Smooth muscle cell of the brain vasculature (primary cell): ENCODE measurements around the gene GREB1L.
"Not testable (repeated sequence)": the region's sequence is repeated elsewhere in the genome, so short reads cannot be mapped to it uniquely, and the experiment has no call there.

Source experiments
- DNase-seq: peaks from one replicate; pipeline ENCODE4 v3.0.0-alpha.2; 2012; ENCODE audit warnings: low read depth, low spot score

GREB1L gene

GRCh38 chr18:21306368-21306767, 64.3 kb downstream of the GREB1L start:
- no peak for DNase-seq

DNA sequence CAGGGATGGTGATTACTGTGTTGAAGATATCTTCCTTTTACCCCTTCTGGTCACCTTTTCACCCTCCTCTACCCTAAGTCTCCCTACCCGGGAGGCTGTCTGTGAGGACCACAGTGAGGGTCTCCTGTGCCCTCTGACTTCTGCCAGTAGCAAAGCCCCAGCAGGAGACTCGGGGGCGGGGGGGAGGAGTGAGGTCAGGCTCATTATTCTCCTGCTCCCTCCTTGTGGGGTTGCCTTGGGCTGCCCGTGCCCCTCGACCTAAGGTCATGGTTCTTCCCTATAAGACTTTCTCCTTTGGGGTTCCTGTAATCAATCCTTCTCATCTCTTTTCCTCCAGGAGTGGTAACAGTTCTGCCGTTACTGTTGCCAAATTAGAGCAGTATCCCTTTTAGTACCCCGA, 65.5 kb downstream of the GREB1L start:
- no peak for DNase-seq

GRCh38 chr18:21309248-21309647, 67.2 kb downstream of the GREB1L start:
- DNase-seq, result no peak

- DNase-seq, result not testable (repeated sequence)
These were observed 69.9 kb downstream of the GREB1L start for GRCh38 chr18:21311980-21312379.

DNA sequence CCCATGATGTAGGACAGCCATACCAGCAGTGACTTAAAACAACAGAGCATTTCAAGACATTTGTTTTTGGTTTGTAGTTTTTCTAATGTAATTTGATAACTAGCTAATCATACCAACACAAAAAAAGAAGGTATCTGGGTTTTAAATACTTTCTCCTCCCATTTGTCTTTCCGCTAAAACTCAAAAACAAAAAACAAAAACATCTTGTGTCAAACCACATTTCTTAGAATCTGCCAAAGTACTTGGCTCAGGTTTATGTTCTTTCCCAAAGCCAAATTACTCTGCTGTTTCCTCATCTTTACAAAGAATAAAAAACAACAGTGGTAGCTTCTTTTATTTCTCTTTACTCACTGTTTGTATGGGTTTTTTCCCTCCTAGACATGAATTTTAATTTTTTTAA, 71.5 kb downstream of the GREB1L start:
- DNase-seq, result no peak

DNA sequence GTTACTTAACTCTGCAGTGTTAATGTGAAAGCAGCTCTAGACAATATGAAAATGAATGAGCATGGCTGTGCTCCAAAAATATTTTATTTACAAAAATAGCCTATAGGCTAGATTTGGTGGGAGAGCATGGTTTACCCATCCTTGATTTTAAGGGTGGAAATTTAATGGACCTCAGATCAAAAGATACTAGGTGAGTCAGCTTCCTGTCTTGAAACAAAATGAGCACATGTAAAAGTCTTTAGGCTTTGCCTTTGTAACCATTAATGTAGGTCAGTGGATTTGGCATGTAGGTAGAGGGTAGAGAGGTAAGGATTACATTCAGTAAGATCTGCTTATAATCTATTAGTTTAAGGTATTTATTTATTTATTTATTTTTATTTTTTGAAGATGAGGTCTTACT, 72.7 kb downstream of the GREB1L start:
- no peak for DNase-seq

GRCh38 chr18:21315126-21315525, 73.1 kb downstream of the GREB1L start:
- not testable (repeated sequence) for DNase-seq

DNA sequence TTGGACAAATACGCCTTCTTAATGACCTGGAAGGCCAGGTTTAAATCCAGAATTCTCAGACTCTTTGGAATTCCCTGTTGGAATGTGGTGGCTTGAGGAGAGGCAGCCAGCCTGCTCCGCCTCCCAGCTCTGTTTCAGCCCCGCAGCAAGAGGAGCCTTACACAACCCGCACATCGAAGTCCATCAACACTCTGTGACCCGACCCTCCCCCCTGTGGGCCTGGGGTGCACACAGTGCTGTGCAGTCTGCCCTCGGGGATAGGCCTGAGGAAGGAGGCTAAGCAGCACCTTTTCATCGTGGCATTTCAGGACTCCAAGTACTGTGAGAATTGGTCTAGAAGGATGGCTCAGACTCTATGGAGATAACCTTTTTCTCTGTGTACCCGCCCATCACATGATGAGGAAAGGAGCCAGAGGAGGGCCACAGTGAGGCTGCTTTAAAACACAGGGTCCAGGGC, 73.7 kb downstream of the GREB1L start:
- no peak for DNase-seq

DNA sequence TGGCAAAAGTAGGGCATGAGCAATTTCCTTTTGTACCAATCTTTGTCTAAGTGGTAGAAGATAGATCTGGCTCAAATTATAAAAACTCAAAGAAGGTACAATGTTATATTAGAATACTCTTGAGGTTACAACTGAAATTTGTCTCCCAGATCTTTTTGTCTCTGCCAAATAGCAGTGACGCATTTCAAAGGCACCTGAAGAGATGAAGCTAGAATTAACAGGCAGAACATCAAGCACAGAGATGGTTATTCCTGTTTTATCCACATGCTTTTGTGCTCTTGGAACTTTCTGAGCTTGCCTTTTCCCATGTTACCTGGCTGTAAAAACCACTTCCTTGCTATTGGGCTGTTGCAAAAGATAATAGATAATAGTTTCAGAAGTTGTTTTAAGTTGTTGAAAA, 74.3 kb downstream of the GREB1L start:
- DNase-seq, result no peak

DNA sequence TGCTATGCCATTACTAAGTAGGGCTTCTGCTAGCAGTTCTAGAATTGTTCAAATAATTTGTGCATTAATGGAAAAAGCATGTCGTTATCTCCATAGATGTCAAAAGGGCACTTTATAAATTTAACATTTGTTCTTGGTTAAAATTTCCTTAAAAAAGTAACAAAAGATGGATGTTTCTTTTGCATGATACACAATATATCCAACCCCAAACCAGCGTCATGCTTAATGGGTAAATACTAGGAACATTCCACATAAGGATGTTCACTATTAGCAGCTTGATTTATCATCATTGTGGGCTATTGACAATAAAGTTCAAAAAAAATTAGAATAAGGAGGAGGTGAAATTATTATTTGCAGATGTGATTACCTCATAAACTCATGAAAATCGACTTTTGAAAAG, 79.7 kb downstream of the GREB1L start:
- DNase-seq, result no peak

- DNase-seq, result no peak
These were observed 85.1 kb downstream of the GREB1L start for GRCh38 chr18:21327101-21327500.

GRCh38 chr18:21330122-21330701, 88.2 kb downstream of the GREB1L start:
- DNase-seq, result peak; percentile 18

DNA sequence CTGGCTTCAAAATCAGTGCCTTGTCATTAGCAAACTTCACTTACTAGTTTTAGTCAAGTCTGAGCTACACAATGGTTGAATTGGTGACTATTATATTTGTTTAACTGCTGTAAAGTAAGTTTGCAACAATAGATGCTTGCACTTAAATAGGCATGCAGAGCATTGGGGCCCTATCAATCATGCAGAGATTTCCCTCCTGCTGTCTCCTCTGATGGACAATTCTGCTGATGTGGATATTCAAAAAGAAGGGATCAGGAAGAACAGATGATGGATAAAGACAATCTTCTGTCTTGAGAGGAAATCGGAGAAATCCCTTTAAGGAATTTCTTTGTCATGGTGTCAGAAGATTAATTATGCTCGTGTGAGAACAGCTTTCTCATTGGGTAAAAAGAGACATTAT, 89.0 kb downstream of the GREB1L start:
- DNase-seq, result no peak

GRCh38 chr18:21335927-21336488, 94.0 kb downstream of the GREB1L start:
- DNase-seq, result no peak

GRCh38 chr18:21336846-21337245, 94.8 kb downstream of the GREB1L start:
- DNase-seq, result no peak

- no peak for DNase-seq
These were observed 99.1 kb downstream of the GREB1L start for GRCh38 chr18:21341141-21341540.

- no peak for DNase-seq
These were observed 100.3 kb downstream of the GREB1L start for GRCh38 chr18:21342372-21342771.

GRCh38 chr18:21344860-21345259, 102.8 kb downstream of the GREB1L start:
- DNase-seq, result no peak

DNA sequence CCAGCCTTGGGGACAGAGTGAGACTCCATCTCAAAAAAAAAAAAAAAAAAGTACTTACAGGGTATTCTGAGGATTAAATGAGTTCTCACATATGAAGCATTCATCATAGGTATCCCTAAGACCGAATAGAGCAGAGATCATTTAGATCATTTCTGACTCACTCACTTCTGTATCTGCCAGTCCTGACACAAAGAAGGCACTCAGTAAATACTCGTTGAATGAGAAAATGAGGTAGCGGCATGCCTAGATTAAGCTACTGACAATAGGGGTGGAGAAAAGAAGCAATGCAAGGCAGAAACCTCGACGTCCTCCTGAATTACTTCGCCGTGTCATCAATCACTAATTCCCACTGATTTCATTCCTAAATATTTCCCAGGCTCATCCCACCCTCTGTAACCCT, 103.8 kb downstream of the GREB1L start:
- no peak for DNase-seq

- DNase-seq, result no peak
These were observed 117.7 kb downstream of the GREB1L start for GRCh38 chr18:21359746-21360145.

GRCh38 chr18:21361307-21361880, 119.4 kb downstream of the GREB1L start:
- DNase-seq, result no peak

- no peak for DNase-seq
These were observed 120.8 kb downstream of the GREB1L start for GRCh38 chr18:21362831-21363230.

DNA sequence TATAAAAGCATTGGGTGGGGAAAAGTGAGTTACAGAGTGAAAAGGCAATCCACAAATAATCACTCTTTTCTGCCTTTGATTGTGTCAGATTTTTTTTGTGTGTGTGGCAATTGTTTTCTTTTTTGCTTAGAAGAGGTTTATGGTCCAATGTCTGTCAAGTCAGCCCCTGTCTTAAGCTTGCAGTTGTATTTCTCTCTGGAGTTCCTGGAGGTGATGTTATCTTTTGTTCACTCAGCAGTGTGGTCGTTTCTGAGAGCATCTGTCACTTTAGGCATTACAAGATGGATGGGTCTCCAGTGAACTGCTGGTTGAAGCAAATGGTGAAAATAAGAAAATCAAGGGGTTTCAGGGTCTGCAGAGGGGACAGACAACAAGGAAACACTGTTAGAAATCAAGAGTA, 121.3 kb downstream of the GREB1L start:
- DNase-seq, result no peak

DNA sequence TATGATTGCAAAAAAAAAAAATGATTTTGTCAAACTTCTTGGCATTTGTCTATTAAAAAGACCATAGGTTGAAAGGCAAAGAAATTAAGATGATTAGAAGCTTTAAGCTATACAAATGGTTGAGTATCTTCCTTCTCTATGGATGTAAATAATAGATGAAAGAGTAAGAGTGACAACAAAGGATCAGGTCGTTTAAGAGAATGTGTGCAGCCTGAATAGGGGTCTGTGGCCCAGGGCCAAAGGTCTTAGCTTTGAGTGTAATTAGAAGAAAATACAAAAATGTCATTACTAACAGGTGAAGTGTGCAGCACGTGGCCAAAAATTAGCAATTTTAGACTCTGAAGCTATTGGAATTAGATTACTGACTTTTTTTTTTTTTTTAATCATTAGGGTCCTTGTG, 122.4 kb downstream of the GREB1L start:
- no peak for DNase-seq
